Activated CD4-positive, alpha-beta T cell treated with anti-CD3 and anti-CD28 coated beads, Interleukin-2, amount 10 ng/mL, durations not matched to agents 24 days and 14 days (primary cell): ENCODE data around the gene KRTAP10-12. TPM values are rescaled to one million over a fixed set of nuclear protein-coding genes. Genes with fewer than 3 reads are reported as not detected.

Experiments
- DNase-seq: peaks from one replicate; pipeline ENCODE4 v3.0.0; 2022
- H3K27ac Mint-ChIP-seq: one replicate; pipeline ENCODE4 v1.8.0; 2022; ENCODE audit warnings: mild to moderate bottlenecking, mixed read lengths
- H3K27me3 Mint-ChIP-seq: one replicate; pipeline ENCODE4 v1.8.0; 2022; ENCODE audit warnings: mixed read lengths
- H3K36me3 Mint-ChIP-seq: one replicate; pipeline ENCODE4 v1.8.0; 2022; ENCODE audit warnings: low read depth, mild to moderate bottlenecking, mixed read lengths
- H3K4me1 Mint-ChIP-seq: one replicate; pipeline ENCODE4 v1.8.0; 2021; ENCODE audit warnings: mixed read lengths
- H3K4me3 Mint-ChIP-seq: one replicate; pipeline ENCODE4 v1.8.0; 2022; ENCODE audit warnings: mild to moderate bottlenecking, moderate library complexity, mixed read lengths
- H3K9me3 Mint-ChIP-seq: one replicate; pipeline ENCODE4 v1.8.0; 2021; ENCODE audit warnings: mixed read lengths
- intact Hi-C: fragments of 100-400 bp; cut with micrococcal nuclease; formaldehyde crosslinking; loops from one replicate; pipeline ENCODE4 v1.15.1; 2023
- total RNA-seq: library from RNA; stranded (reverse); gene quantifications from 2 replicates; pipeline ENCODE4 v1.2.3, GENCODE V29; 2022

Gene KRTAP10-12
- total RNA-seq, 1 donor from 2014 or later: not detected

- Mint-ChIP-seq H3K4me1 (peaks cover 12% of the 10 kb centered on the region), H3K36me3 (no peaks in the 10 kb centered on the region), H3K4me3 (no peak overlapping the region), H3K27me3 (peaks cover 72% of the 10 kb centered on the region), H3K9me3 (peaks cover 7% of the 10 kb centered on the region), H3K27ac (no peak overlapping the region)
- DNase-seq: no peak
- intact Hi-C loops: no loop called here
These were observed 21.6 kb downstream of the KRTAP10-12 start for GRCh38 chr21:44718571-44718970.

GRCh38 chr21:44720170-44720569 is 23.2 kb downstream of the KRTAP10-12 start:
- H3K9me3 Mint-ChIP-seq: peaks cover 7% of the 10 kb centered on the region
- H3K4me1 Mint-ChIP-seq: peaks cover 7% of the 10 kb centered on the region

GRCh38 chr21:44722731-44723130 is 25.8 kb downstream of the KRTAP10-12 start:
- no peak overlapping the region for H3K4me3 Mint-ChIP-seq
- DNase-seq: no peak

More at GRCh38 chr21:44720170-44720569, 23.2 kb downstream of the KRTAP10-12 start:
- Mint-ChIP-seq H3K27me3 (peaks cover 66% of the 10 kb centered on the region), H3K36me3 (no peaks in the 10 kb centered on the region), H3K27ac (no peak overlapping the region), H3K4me3 (no peak overlapping the region)
- no peak for DNase-seq
- intact Hi-C loops: no loop called here

GRCh38 chr21:44723177-44724131 is 26.5 kb downstream of the KRTAP10-12 start:
- Mint-ChIP-seq H3K9me3 (no peaks in the 10 kb centered on the region), H3K4me1 (peaks cover 3% of the 10 kb centered on the region), H3K4me3 (peak overlapping the region; percentile 3), H3K27ac (no peak overlapping the region), H3K36me3 (no peaks in the 10 kb centered on the region), H3K27me3 (peaks cover 62% of the 10 kb centered on the region)
- intact Hi-C loops: no loop called here
- no peak for DNase-seq

More at GRCh38 chr21:44722731-44723130, 25.8 kb downstream of the KRTAP10-12 start:
- intact Hi-C loops: no loop called here
- Mint-ChIP-seq H3K27me3 (peaks cover 68% of the 10 kb centered on the region), H3K27ac (no peak overlapping the region), H3K9me3 (no peaks in the 10 kb centered on the region), H3K4me1 (peaks cover 3% of the 10 kb centered on the region), H3K36me3 (no peaks in the 10 kb centered on the region)

- Mint-ChIP-seq H3K4me1 (peaks cover 3% of the 10 kb centered on the region), H3K27me3 (peaks cover 55% of the 10 kb centered on the region), H3K4me3 (no peak overlapping the region), H3K9me3 (no peaks in the 10 kb centered on the region), H3K36me3 (no peaks in the 10 kb centered on the region), H3K27ac (no peak overlapping the region)
- intact Hi-C loops: no loop called here
- no peak for DNase-seq
These were observed 27.2 kb downstream of the KRTAP10-12 start for GRCh38 chr21:44724196-44724595.

- Mint-ChIP-seq H3K9me3 (no peaks in the 10 kb centered on the region), H3K4me3 (no peak overlapping the region), H3K36me3 (no peaks in the 10 kb centered on the region), H3K27me3 (peaks cover 49% of the 10 kb centered on the region), H3K27ac (no peak overlapping the region), H3K4me1 (peaks cover 3% of the 10 kb centered on the region)
- no peak for DNase-seq
- intact Hi-C loops: no loop called here
These were observed 28.0 kb downstream of the KRTAP10-12 start for GRCh38 chr21:44724926-44725325.

- H3K27ac Mint-ChIP-seq: no peak overlapping the region
- peaks cover 35% of the 10 kb centered on the region for H3K27me3 Mint-ChIP-seq
- no peak for DNase-seq
- H3K4me3 Mint-ChIP-seq: no peak overlapping the region
- no peaks in the 10 kb centered on the region for H3K36me3 Mint-ChIP-seq
- peaks cover 3% of the 10 kb centered on the region for H3K4me1 Mint-ChIP-seq
- intact Hi-C loops: no loop called here
- H3K9me3 Mint-ChIP-seq: no peaks in the 10 kb centered on the region
These were observed 29.9 kb downstream of the KRTAP10-12 start for GRCh38 chr21:44726826-44727225.

- Mint-ChIP-seq H3K27me3 (peaks cover 35% of the 10 kb centered on the region), H3K27ac (no peak overlapping the region), H3K4me1 (peaks cover 3% of the 10 kb centered on the region), H3K9me3 (no peaks in the 10 kb centered on the region), H3K4me3 (no peak overlapping the region), H3K36me3 (no peaks in the 10 kb centered on the region)
- DNase-seq: no peak
- intact Hi-C loops: no loop called here
These were observed 30.3 kb downstream of the KRTAP10-12 start for GRCh38 chr21:44727321-44727720.

- Mint-ChIP-seq H3K27me3 (peaks cover 31% of the 10 kb centered on the region), H3K4me3 (no peak overlapping the region), H3K36me3 (no peaks in the 10 kb centered on the region), H3K9me3 (no peaks in the 10 kb centered on the region), H3K27ac (no peak overlapping the region), H3K4me1 (no peaks in the 10 kb centered on the region)
- DNase-seq: no peak
- intact Hi-C loops: no loop called here
These were observed 30.8 kb downstream of the KRTAP10-12 start for GRCh38 chr21:44727757-44728156.

- no peak overlapping the region for H3K27ac Mint-ChIP-seq
- no peaks in the 10 kb centered on the region for H3K4me1 Mint-ChIP-seq
- no peaks in the 10 kb centered on the region for H3K9me3 Mint-ChIP-seq
- H3K27me3 Mint-ChIP-seq: peaks cover 25% of the 10 kb centered on the region
- no peaks in the 10 kb centered on the region for H3K36me3 Mint-ChIP-seq
- no peak for DNase-seq
- intact Hi-C loops: no loop called here
- H3K4me3 Mint-ChIP-seq: no peak overlapping the region
These were observed 31.7 kb downstream of the KRTAP10-12 start for GRCh38 chr21:44728716-44729115.

GRCh38 chr21:44729336-44730027 is 32.5 kb downstream of the KRTAP10-12 start:
- no peak for DNase-seq
- intact Hi-C loops: loop anchor here (10.0 kb wide), 1 partner anchor 215 kb away; no protein-coding TSS in a partner anchor
- Mint-ChIP-seq H3K9me3 (no peaks in the 10 kb centered on the region), H3K27ac (no peak overlapping the region), H3K4me1 (no peaks in the 10 kb centered on the region), H3K27me3 (peaks cover 20% of the 10 kb centered on the region), H3K36me3 (no peaks in the 10 kb centered on the region), H3K4me3 (no peak overlapping the region)

GRCh38 chr21:44730028-44730395 is 33.0 kb downstream of the KRTAP10-12 start:
- Mint-ChIP-seq H3K4me1 (no peaks in the 10 kb centered on the region), H3K36me3 (no peaks in the 10 kb centered on the region), H3K4me3 (no peak overlapping the region), H3K27me3 (peaks cover 17% of the 10 kb centered on the region), H3K27ac (no peak overlapping the region), H3K9me3 (no peaks in the 10 kb centered on the region)
- intact Hi-C loops: loop anchor here (10.0 kb wide), 1 partner anchor 215 kb away; no protein-coding TSS in a partner anchor
- no peak for DNase-seq

GRCh38 chr21:44730951-44731579 is 34.1 kb downstream of the KRTAP10-12 start:
- intact Hi-C loops: loop anchor here (10.0 kb wide), 1 partner anchor 216 kb away; no protein-coding TSS in a partner anchor
- Mint-ChIP-seq H3K36me3 (no peaks in the 10 kb centered on the region), H3K9me3 (no peaks in the 10 kb centered on the region), H3K27ac (no peak overlapping the region), H3K27me3 (peaks cover 10% of the 10 kb centered on the region), H3K4me3 (no peak overlapping the region), H3K4me1 (no peaks in the 10 kb centered on the region)
- no peak for DNase-seq
